ENCODE measurements around the gene TRPM8.

Gene TRPM8

GRCh38 chr2:233912691-233913423, 4.3 kb upstream of the TRPM8 start:
- no peaks in the 10 kb centered on the region for H3K36me3 ChIP-seq (ENCODE audit: control insufficient read depth, insufficient read depth, low read length)
- no peaks in the 10 kb centered on the region for H3K27me3 ChIP-seq (ENCODE audit: control insufficient read depth, insufficient read depth, low read length)
- no peak overlapping the region for H3K4me3 ChIP-seq (ENCODE audit: low read depth, low read length)
- no peaks in the 10 kb centered on the region for H3K9me3 ChIP-seq (ENCODE audit: control insufficient read depth, insufficient read depth, low read length)
- H3K9ac ChIP-seq (ENCODE audit: low read depth, low read length), result no peak overlapping the region
- H3K4me1 ChIP-seq (ENCODE audit: control insufficient read depth, insufficient read depth, low read length), result peaks cover 9% of the 10 kb centered on the region; the same call in 1 of the 2 replicates
- no peak overlapping the region for H3K27ac ChIP-seq (ENCODE audit: low read depth, low read length)

DNA sequence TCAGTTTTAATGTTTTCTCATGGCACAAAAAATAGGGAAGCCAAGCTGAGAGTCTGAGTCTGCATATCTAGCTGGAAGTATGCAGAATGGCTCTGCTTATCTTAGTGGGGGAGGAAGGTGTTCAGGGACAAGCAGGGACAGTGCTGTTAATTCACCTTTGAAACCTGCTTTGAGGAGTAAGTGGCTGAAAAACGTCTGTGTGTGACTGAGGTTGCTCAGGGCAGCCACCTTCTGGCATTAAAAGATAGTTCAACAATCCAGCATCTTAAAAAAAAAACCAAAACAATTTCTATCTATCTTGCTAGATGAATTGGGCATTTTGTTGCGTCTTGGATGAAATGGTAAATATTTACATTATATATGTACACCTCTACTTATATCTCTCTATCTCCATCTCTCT, 2.0 kb upstream of the TRPM8 start:
- H3K27ac ChIP-seq (ENCODE audit: low read depth, low read length), result no peak overlapping the region
- H3K9me3 ChIP-seq (ENCODE audit: control insufficient read depth, insufficient read depth, low read length), result no peaks in the 10 kb centered on the region
- no peaks in the 10 kb centered on the region for H3K36me3 ChIP-seq (ENCODE audit: control insufficient read depth, insufficient read depth, low read length)
- no peak overlapping the region for H3K9ac ChIP-seq (ENCODE audit: low read depth, low read length)
- peaks cover 9% of the 10 kb centered on the region; the same call in 1 of the 2 replicates for H3K4me1 ChIP-seq (ENCODE audit: control insufficient read depth, insufficient read depth, low read length)
- H3K4me3 ChIP-seq (ENCODE audit: low read depth, low read length), result no peak overlapping the region
- H3K27me3 ChIP-seq (ENCODE audit: control insufficient read depth, insufficient read depth, low read length), result no peaks in the 10 kb centered on the region

DNA sequence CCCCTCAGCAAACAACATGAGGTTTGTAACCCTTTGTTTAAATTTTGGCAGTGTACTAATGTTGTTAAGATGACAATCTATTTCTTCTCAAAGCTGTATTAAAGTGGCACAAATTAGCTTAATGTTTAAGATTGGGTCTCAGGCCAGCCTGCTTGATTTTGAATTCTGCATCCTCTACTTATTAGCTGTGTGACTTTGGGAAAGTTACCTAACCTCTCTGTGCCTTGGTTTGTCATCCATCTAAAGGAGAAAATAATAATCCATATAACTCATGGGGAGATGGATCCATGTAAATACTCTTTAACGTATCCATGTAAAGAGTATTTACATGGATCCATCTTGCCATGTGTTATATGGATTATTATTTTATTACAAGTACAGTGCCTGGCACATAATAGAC, 2.1 kb downstream of the TRPM8 start:
- no peaks in the 10 kb centered on the region for H3K9me3 ChIP-seq (ENCODE audit: control insufficient read depth, insufficient read depth, low read length)
- no peaks in the 10 kb centered on the region for H3K36me3 ChIP-seq (ENCODE audit: control insufficient read depth, insufficient read depth, low read length)
- no peak overlapping the region for H3K4me3 ChIP-seq (ENCODE audit: low read depth, low read length)
- no peak overlapping the region for H3K9ac ChIP-seq (ENCODE audit: low read depth, low read length)
- no peaks in the 10 kb centered on the region for H3K27me3 ChIP-seq (ENCODE audit: control insufficient read depth, insufficient read depth, low read length)
- peaks cover 9% of the 10 kb centered on the region; the same call in 1 of the 2 replicates for H3K4me1 ChIP-seq (ENCODE audit: control insufficient read depth, insufficient read depth, low read length)
- H3K27ac ChIP-seq (ENCODE audit: low read depth, low read length), result no peak overlapping the region

DNA sequence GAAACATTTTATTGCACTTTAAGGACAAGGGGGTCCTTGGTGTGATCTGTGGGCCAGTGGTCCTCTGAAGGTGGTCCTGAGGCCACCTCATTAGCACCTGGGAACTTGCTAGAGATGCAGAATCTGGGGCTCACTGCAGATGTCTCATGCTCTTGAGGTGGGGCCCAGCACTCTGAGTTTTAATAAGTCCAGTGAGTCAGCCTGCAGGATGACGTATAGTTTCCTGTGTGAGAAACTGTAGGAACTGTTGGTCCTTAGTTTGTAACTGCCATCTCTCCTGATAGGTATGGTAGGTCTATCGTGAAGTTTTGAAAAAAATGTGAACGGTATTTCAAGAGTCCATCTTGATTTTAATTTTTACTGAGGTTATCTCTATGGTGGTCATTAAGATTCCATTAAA, 2.8 kb downstream of the TRPM8 start:
- H3K9ac ChIP-seq (ENCODE audit: low read depth, low read length), result no peak overlapping the region
- H3K36me3 ChIP-seq (ENCODE audit: control insufficient read depth, insufficient read depth, low read length), result no peaks in the 10 kb centered on the region
- no peak overlapping the region for H3K4me3 ChIP-seq (ENCODE audit: low read depth, low read length)
- H3K27me3 ChIP-seq (ENCODE audit: control insufficient read depth, insufficient read depth, low read length), result no peaks in the 10 kb centered on the region
- H3K9me3 ChIP-seq (ENCODE audit: control insufficient read depth, insufficient read depth, low read length), result no peaks in the 10 kb centered on the region
- H3K4me1 ChIP-seq (ENCODE audit: control insufficient read depth, insufficient read depth, low read length), result peaks cover 9% of the 10 kb centered on the region; the same call in 1 of the 2 replicates
- H3K27ac ChIP-seq (ENCODE audit: low read depth, low read length), result no peak overlapping the region

GRCh38 chr2:233922471-233922870, 5.3 kb downstream of the TRPM8 start:
- Histone ChIP-seq H3K9ac (ENCODE audit: low read depth, low read length) (no peak overlapping the region), H3K36me3 (ENCODE audit: control insufficient read depth, insufficient read depth, low read length) (no peaks in the 10 kb centered on the region), H3K4me3 (ENCODE audit: low read depth, low read length) (no peak overlapping the region), H3K27me3 (ENCODE audit: control insufficient read depth, insufficient read depth, low read length) (no peaks in the 10 kb centered on the region), H3K4me1 (ENCODE audit: control insufficient read depth, insufficient read depth, low read length) (peaks cover 3% of the 10 kb centered on the region; the same call in 1 of the 2 replicates), H3K9me3 (ENCODE audit: control insufficient read depth, insufficient read depth, low read length) (no peaks in the 10 kb centered on the region), H3K27ac (ENCODE audit: low read depth, low read length) (no peak overlapping the region)

DNA sequence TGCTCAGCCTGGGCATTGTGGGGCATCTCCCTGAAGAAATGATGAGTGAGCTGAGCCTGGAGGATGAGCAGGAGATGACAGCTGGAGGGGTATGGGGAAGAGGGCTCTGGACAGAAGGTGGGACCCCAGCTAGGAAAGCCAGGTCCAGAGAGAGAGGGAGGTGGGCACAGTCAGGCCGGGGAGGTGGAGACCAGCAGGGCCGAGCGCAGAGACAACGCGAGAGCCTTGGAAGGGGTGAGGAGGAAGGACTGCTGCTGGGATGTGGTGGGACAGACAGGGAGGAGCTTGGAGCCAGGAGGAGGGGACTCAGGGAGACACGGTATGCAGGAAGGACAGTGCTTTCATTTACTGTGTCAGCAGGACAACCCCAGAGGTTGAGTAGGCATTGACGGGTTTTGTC, 8.2 kb downstream of the TRPM8 start:
- Histone ChIP-seq H3K36me3 (ENCODE audit: control insufficient read depth, insufficient read depth, low read length) (no peaks in the 10 kb centered on the region), H3K4me1 (ENCODE audit: control insufficient read depth, insufficient read depth, low read length) (peaks cover 14% of the 10 kb centered on the region), H3K27ac (ENCODE audit: low read depth, low read length) (no peak overlapping the region), H3K27me3 (ENCODE audit: control insufficient read depth, insufficient read depth, low read length) (no peaks in the 10 kb centered on the region), H3K9me3 (ENCODE audit: control insufficient read depth, insufficient read depth, low read length) (no peaks in the 10 kb centered on the region), H3K4me3 (ENCODE audit: low read depth, low read length) (no peak overlapping the region), H3K9ac (ENCODE audit: low read depth, low read length) (no peak overlapping the region)

- H3K9me3 ChIP-seq (ENCODE audit: control insufficient read depth, insufficient read depth, low read length), result no peaks in the 10 kb centered on the region
- no peaks in the 10 kb centered on the region for H3K27me3 ChIP-seq (ENCODE audit: control insufficient read depth, insufficient read depth, low read length)
- H3K9ac ChIP-seq (ENCODE audit: low read depth, low read length), result no peak overlapping the region
- no peak overlapping the region for H3K4me3 ChIP-seq (ENCODE audit: low read depth, low read length)
- peaks cover 14% of the 10 kb centered on the region for H3K4me1 ChIP-seq (ENCODE audit: control insufficient read depth, insufficient read depth, low read length)
- H3K27ac ChIP-seq (ENCODE audit: low read depth, low read length), result no peak overlapping the region
- no peaks in the 10 kb centered on the region for H3K36me3 ChIP-seq (ENCODE audit: control insufficient read depth, insufficient read depth, low read length)
Observed at GRCh38 chr2:233926806-233927205, 9.6 kb downstream of the TRPM8 start.

GRCh38 chr2:233928594-233929351, 11.6 kb downstream of the TRPM8 start:
- H3K27me3 ChIP-seq (ENCODE audit: control insufficient read depth, insufficient read depth, low read length), result no peaks in the 10 kb centered on the region
- no peaks in the 10 kb centered on the region for H3K9me3 ChIP-seq (ENCODE audit: control insufficient read depth, insufficient read depth, low read length)
- no peak overlapping the region for H3K27ac ChIP-seq (ENCODE audit: low read depth, low read length)
- no peak overlapping the region for H3K4me3 ChIP-seq (ENCODE audit: low read depth, low read length)
- H3K4me1 ChIP-seq (ENCODE audit: control insufficient read depth, insufficient read depth, low read length), result peaks cover 14% of the 10 kb centered on the region
- no peaks in the 10 kb centered on the region for H3K36me3 ChIP-seq (ENCODE audit: control insufficient read depth, insufficient read depth, low read length)
- H3K9ac ChIP-seq (ENCODE audit: low read depth, low read length), result no peak overlapping the region; the same call in 1 of the 2 replicates

GRCh38 chr2:233929352-233930022, 12.3 kb downstream of the TRPM8 start:
- no peaks in the 10 kb centered on the region for H3K36me3 ChIP-seq (ENCODE audit: control insufficient read depth, insufficient read depth, low read length)
- peak overlapping the region; percentile 31 for H3K27ac ChIP-seq (ENCODE audit: low read depth, low read length)
- no peak overlapping the region; the same call in 1 of the 2 replicates for H3K9ac ChIP-seq (ENCODE audit: low read depth, low read length)
- H3K4me3 ChIP-seq (ENCODE audit: low read depth, low read length), result no peak overlapping the region
- no peaks in the 10 kb centered on the region for H3K27me3 ChIP-seq (ENCODE audit: control insufficient read depth, insufficient read depth, low read length)
- H3K4me1 ChIP-seq (ENCODE audit: control insufficient read depth, insufficient read depth, low read length), result peaks cover 14% of the 10 kb centered on the region
- H3K9me3 ChIP-seq (ENCODE audit: control insufficient read depth, insufficient read depth, low read length), result no peaks in the 10 kb centered on the region

GRCh38 chr2:233934524-233934923, 17.4 kb downstream of the TRPM8 start:
- no peaks in the 10 kb centered on the region for H3K36me3 ChIP-seq (ENCODE audit: control insufficient read depth, insufficient read depth, low read length)
- no peaks in the 10 kb centered on the region for H3K9me3 ChIP-seq (ENCODE audit: control insufficient read depth, insufficient read depth, low read length)
- H3K4me1 ChIP-seq (ENCODE audit: control insufficient read depth, insufficient read depth, low read length), result peaks cover 7% of the 10 kb centered on the region
- no peaks in the 10 kb centered on the region for H3K27me3 ChIP-seq (ENCODE audit: control insufficient read depth, insufficient read depth, low read length)
- H3K27ac ChIP-seq (ENCODE audit: low read depth, low read length), result no peak overlapping the region
- H3K9ac ChIP-seq (ENCODE audit: low read depth, low read length), result no peak overlapping the region
- H3K4me3 ChIP-seq (ENCODE audit: low read depth, low read length), result no peak overlapping the region

- H3K27me3 ChIP-seq (ENCODE audit: control insufficient read depth, insufficient read depth, low read length), result no peaks in the 10 kb centered on the region
- H3K36me3 ChIP-seq (ENCODE audit: control insufficient read depth, insufficient read depth, low read length), result no peaks in the 10 kb centered on the region
Observed at GRCh38 chr2:233935426-233935825, 18.3 kb downstream of the TRPM8 start.

More at GRCh38 chr2:233935426-233935825, 18.3 kb downstream of the TRPM8 start:
- Histone ChIP-seq H3K4me3 (ENCODE audit: low read depth, low read length) (no peak overlapping the region), H3K9ac (ENCODE audit: low read depth, low read length) (no peak overlapping the region), H3K4me1 (ENCODE audit: control insufficient read depth, insufficient read depth, low read length) (no peaks in the 10 kb centered on the region), H3K9me3 (ENCODE audit: control insufficient read depth, insufficient read depth, low read length) (no peaks in the 10 kb centered on the region), H3K27ac (ENCODE audit: low read depth, low read length) (no peak overlapping the region)

Measured in HUES48 (cell line).